ENCODE measurements around the gene PMP22.

The PMP22 gene

GRCh38 chr17:15288859-15289258 is 23.7 kb upstream of the PMP22 start:
- Histone ChIP-seq H3K4me1 (no peaks in the 10 kb centered on the region), H3K36me3 (replicated peaks) (no peaks in the 10 kb centered on the region), H3K27me3 (ENCODE audit: low read depth) (no peaks in the 10 kb centered on the region), H3K4me3 (no peak overlapping the region), H3K9me3 (no peaks in the 10 kb centered on the region)
- in situ Hi-C loops (cut with MboI; ENCODE audit: low sequenced_read_pairs) = no loop called here
- no peak for DNase-seq (ENCODE audit: low spot score in 2 of 2)

- no peak overlapping the region for H3K4me3 ChIP-seq
- H3K27me3 ChIP-seq (ENCODE audit: low read depth) = no peaks in the 10 kb centered on the region
- H3K9me3 ChIP-seq = no peaks in the 10 kb centered on the region
- no peaks in the 10 kb centered on the region for H3K4me1 ChIP-seq
- DNase-seq (ENCODE audit: low spot score in 2 of 2) = no peak
- in situ Hi-C loops (cut with MboI; ENCODE audit: low sequenced_read_pairs) = no loop called here
- H3K36me3 ChIP-seq (replicated peaks) = no peaks in the 10 kb centered on the region
Observed at GRCh38 chr17:15287538-15288267, 22.6 kb upstream of the PMP22 start.

GRCh38 chr17:15285466-15285865 is 20.3 kb upstream of the PMP22 start:
- H3K4me3 ChIP-seq = no peak overlapping the region
- in situ Hi-C loops (cut with MboI; ENCODE audit: low sequenced_read_pairs) = no loop called here
- DNase-seq (ENCODE audit: low spot score in 2 of 2) = no peak
- H3K4me1 ChIP-seq = no peaks in the 10 kb centered on the region
- H3K9me3 ChIP-seq = no peaks in the 10 kb centered on the region
- H3K27me3 ChIP-seq (ENCODE audit: low read depth) = no peaks in the 10 kb centered on the region
- no peaks in the 10 kb centered on the region for H3K36me3 ChIP-seq (replicated peaks)

- Histone ChIP-seq H3K9me3 (no peaks in the 10 kb centered on the region), H3K36me3 (replicated peaks) (no peaks in the 10 kb centered on the region), H3K27me3 (ENCODE audit: low read depth) (no peaks in the 10 kb centered on the region), H3K4me1 (no peaks in the 10 kb centered on the region), H3K4me3 (no peak overlapping the region)
- in situ Hi-C loops (cut with MboI; ENCODE audit: low sequenced_read_pairs) = no loop called here
- no peak for DNase-seq (ENCODE audit: low spot score in 2 of 2)
Observed at GRCh38 chr17:15284537-15284936, 19.4 kb upstream of the PMP22 start.

GRCh38 chr17:15284107-15284506 is 19.0 kb upstream of the PMP22 start:
- H3K27me3 ChIP-seq (ENCODE audit: low read depth) = no peaks in the 10 kb centered on the region
- no peak for DNase-seq (ENCODE audit: low spot score in 2 of 2)
- in situ Hi-C loops (cut with MboI; ENCODE audit: low sequenced_read_pairs) = no loop called here
- no peak overlapping the region for H3K4me3 ChIP-seq
- H3K4me1 ChIP-seq = no peaks in the 10 kb centered on the region
- no peaks in the 10 kb centered on the region for H3K9me3 ChIP-seq
- H3K36me3 ChIP-seq (replicated peaks) = no peaks in the 10 kb centered on the region

GRCh38 chr17:15281909-15282308 is 16.8 kb upstream of the PMP22 start:
- Histone ChIP-seq H3K4me1 (no peaks in the 10 kb centered on the region), H3K9me3 (no peaks in the 10 kb centered on the region), H3K4me3 (no peak overlapping the region), H3K36me3 (replicated peaks) (no peaks in the 10 kb centered on the region), H3K27me3 (ENCODE audit: low read depth) (no peaks in the 10 kb centered on the region)
- in situ Hi-C loops (cut with MboI; ENCODE audit: low sequenced_read_pairs) = no loop called here
- no peak for DNase-seq (ENCODE audit: low spot score in 2 of 2)

GRCh38 chr17:15278924-15279477 is 13.9 kb upstream of the PMP22 start:
- H3K27me3 ChIP-seq (ENCODE audit: low read depth) = no peaks in the 10 kb centered on the region
- DNase-seq (ENCODE audit: low spot score in 2 of 2) = no peak
- no peaks in the 10 kb centered on the region for H3K9me3 ChIP-seq
- no peaks in the 10 kb centered on the region for H3K36me3 ChIP-seq (replicated peaks)
- in situ Hi-C loops (cut with MboI; ENCODE audit: low sequenced_read_pairs) = no loop called here
- H3K4me3 ChIP-seq = no peak overlapping the region
- no peaks in the 10 kb centered on the region for H3K4me1 ChIP-seq

- Histone ChIP-seq H3K9me3 (no peaks in the 10 kb centered on the region), H3K27me3 (ENCODE audit: low read depth) (no peaks in the 10 kb centered on the region), H3K36me3 (replicated peaks) (no peaks in the 10 kb centered on the region), H3K4me3 (no peak overlapping the region), H3K4me1 (no peaks in the 10 kb centered on the region)
- DNase-seq (ENCODE audit: low spot score in 2 of 2) = no peak
- in situ Hi-C loops (cut with MboI; ENCODE audit: low sequenced_read_pairs) = no loop called here
Observed at GRCh38 chr17:15278380-15278779, 13.3 kb upstream of the PMP22 start.

GRCh38 chr17:15274017-15274416 is 8.9 kb upstream of the PMP22 start:
- Histone ChIP-seq H3K9me3 (no peaks in the 10 kb centered on the region), H3K4me3 (no peak overlapping the region), H3K27me3 (ENCODE audit: low read depth) (no peaks in the 10 kb centered on the region), H3K36me3 (replicated peaks) (no peaks in the 10 kb centered on the region), H3K4me1 (no peaks in the 10 kb centered on the region)
- in situ Hi-C loops (cut with MboI; ENCODE audit: low sequenced_read_pairs) = no loop called here
- DNase-seq (ENCODE audit: low spot score in 2 of 2) = no peak

GRCh38 chr17:15273141-15273793 is 8.1 kb upstream of the PMP22 start:
- H3K27me3 ChIP-seq (ENCODE audit: low read depth) = no peaks in the 10 kb centered on the region
- no peaks in the 10 kb centered on the region for H3K9me3 ChIP-seq
- in situ Hi-C loops (cut with MboI; ENCODE audit: low sequenced_read_pairs) = no loop called here
- no peak for DNase-seq (ENCODE audit: low spot score in 2 of 2)
- no peaks in the 10 kb centered on the region for H3K36me3 ChIP-seq (replicated peaks)
- no peak overlapping the region for H3K4me3 ChIP-seq
- H3K4me1 ChIP-seq = no peaks in the 10 kb centered on the region

- no peak for DNase-seq (ENCODE audit: low spot score in 2 of 2)
- Histone ChIP-seq H3K27me3 (ENCODE audit: low read depth) (no peaks in the 10 kb centered on the region), H3K4me3 (no peak overlapping the region), H3K4me1 (no peaks in the 10 kb centered on the region), H3K9me3 (no peaks in the 10 kb centered on the region), H3K36me3 (replicated peaks) (no peaks in the 10 kb centered on the region)
- in situ Hi-C loops (cut with MboI; ENCODE audit: low sequenced_read_pairs) = no loop called here
Observed at GRCh38 chr17:15271741-15272140, 6.6 kb upstream of the PMP22 start.

GRCh38 chr17:15270628-15271381 is 5.7 kb upstream of the PMP22 start:
- DNase-seq (ENCODE audit: low spot score in 2 of 2) = no peak
- H3K36me3 ChIP-seq (replicated peaks) = no peaks in the 10 kb centered on the region
- in situ Hi-C loops (cut with MboI; ENCODE audit: low sequenced_read_pairs) = no loop called here
- no peak overlapping the region for H3K4me3 ChIP-seq
- H3K9me3 ChIP-seq = no peaks in the 10 kb centered on the region
- no peaks in the 10 kb centered on the region for H3K4me1 ChIP-seq
- no peaks in the 10 kb centered on the region for H3K27me3 ChIP-seq (ENCODE audit: low read depth)

GRCh38 chr17:15269780-15270089 is 4.6 kb upstream of the PMP22 start:
- DNase-seq (ENCODE audit: low spot score in 2 of 2) = no peak
- in situ Hi-C loops (cut with MboI; ENCODE audit: low sequenced_read_pairs) = no loop called here
- Histone ChIP-seq H3K4me1 (no peaks in the 10 kb centered on the region), H3K4me3 (no peak overlapping the region), H3K9me3 (no peaks in the 10 kb centered on the region), H3K36me3 (replicated peaks) (no peaks in the 10 kb centered on the region), H3K27me3 (ENCODE audit: low read depth) (no peaks in the 10 kb centered on the region)
